PFSK-1 (cell line): ENCODE measurements around the gene PTPN21.

Experiments used
- FOXP2 ChIP-seq: optimal IDR thresholded peaks from 2 replicates; pipeline ENCODE3; 2011; ENCODE audit warnings: borderline replicate concordance, control low read depth, inconsistent platforms; ENCODE audit not compliant: insufficient read depth; ENCODE audit errors: extremely low read length, extremely low read depth
- POLR2AphosphoS5 ChIP-seq: IDR thresholded peaks from 2 replicates; pipeline ENCODE4 v1.6.1; 2012; ENCODE audit warnings: low read depth, mild to moderate bottlenecking, control low read depth, low read length, moderate library complexity
- REST ChIP-seq, 2 experiments: IDR thresholded peaks; 2 replicates each; pipeline versions ENCODE4 v1.6.1 to v1.8.0; 2011 to 2012; ENCODE audit warnings: low read depth in 2 of 2, low read length in 2 of 2, control low read depth in 1 of 2, inconsistent platforms in 1 of 2, mild to moderate bottlenecking in 1 of 2, moderate library complexity in 1 of 2; ENCODE audit not compliant: insufficient read depth in 1 of 2
- SIN3A ChIP-seq: IDR thresholded peaks from 2 replicates; pipeline ENCODE4 v1.6.1; 2012; ENCODE audit warnings: mild to moderate bottlenecking, low read length, moderate library complexity, borderline replicate concordance; ENCODE audit not compliant: insufficient read depth
- TAF1 ChIP-seq: IDR thresholded peaks from 2 replicates; pipeline ENCODE4 v1.6.1; 2012; ENCODE audit warnings: low read length, control low read depth, borderline replicate concordance; ENCODE audit not compliant: insufficient read depth

Gene PTPN21

GRCh38 chr14:88550078-88550477 is 4.7 kb downstream of the PTPN21 start:
- TF ChIP-seq TAF1 = no peak
- TF ChIP-seq FOXP2 = no peak
- no peak for TF ChIP-seq POLR2AphosphoS5
- TF ChIP-seq SIN3A = no peak
- TF ChIP-seq REST (IDR thresholded peaks at IDR 0.05; ENCODE audit: insufficient read depth in 1 of 2, low read depth in 2 of 2, low read length in 2 of 2) = no peak

- TF ChIP-seq FOXP2 (no peak), SIN3A (no peak), TAF1 (no peak), POLR2AphosphoS5 (no peak), REST (IDR thresholded peaks at IDR 0.05; ENCODE audit: insufficient read depth in 1 of 2, low read depth in 2 of 2, low read length in 2 of 2) (no peak)
These were observed 7.4 kb downstream of the PTPN21 start for GRCh38 chr14:88547386-88547780.

- TF ChIP-seq SIN3A = no peak
- TF ChIP-seq POLR2AphosphoS5 = no peak
- no peak for TF ChIP-seq FOXP2
- TF ChIP-seq TAF1 = no peak
- TF ChIP-seq REST (IDR thresholded peaks at IDR 0.05; ENCODE audit: insufficient read depth in 1 of 2, low read depth in 2 of 2, low read length in 2 of 2) = no peak
These were observed 8.0 kb downstream of the PTPN21 start for GRCh38 chr14:88546621-88547385.

GRCh38 chr14:88545256-88545655 is 9.6 kb downstream of the PTPN21 start:
- TF ChIP-seq SIN3A (no peak), POLR2AphosphoS5 (no peak), FOXP2 (no peak), TAF1 (no peak), REST (IDR thresholded peaks at IDR 0.05; ENCODE audit: insufficient read depth in 1 of 2, low read depth in 2 of 2, low read length in 2 of 2) (no peak)
